ENCODE data around the gene EPG5.

GRCh38 chr18:45825258-45826044, 141.7 kb downstream of the EPG5 start, which contains the start of gene SIGLEC15:
- no peak for TF ChIP-seq CTCF (IDR thresholded peaks at IDR 0.05)
- no peak for TF ChIP-seq POLR2AphosphoS5 (IDR thresholded peaks at IDR 0.05)
- TF ChIP-seq POLR2A (IDR thresholded peaks at IDR 0.05) = no peak
- TF ChIP-seq EP300 (IDR thresholded peaks at IDR 0.05) = no peak

Data from upper lobe of left lung (tissue), 4 donors.